HG03108 (cell line): ENCODE data around the gene FNDC8.
"Not testable (repeated sequence)": the region's sequence is repeated elsewhere in the genome, so short reads cannot be mapped to it uniquely, and the experiment has no call there.

Experiments
- ATAC-seq: cut with Tn5 transposase; IDR thresholded peaks from one replicate; pipeline ENCODE4 v1.9.1; 2021; ENCODE audit warnings: moderate library complexity; ENCODE audit not compliant: unreplicated experiment

FNDC8 gene

GRCh38 chr17:35121315-35121714 is at the start of gene FNDC8:
FNDC8 (plus strand) TSS chr17:35121615; CDS start chr17:35121694, 79 bp downstream.
- no peak for ATAC-seq

GRCh38 chr17:35073183-35073790 is 48.1 kb upstream of the FNDC8 start:
- ATAC-seq = no peak

GRCh38 chr17:35073991-35074627 is 47.3 kb upstream of the FNDC8 start:
- no peak for ATAC-seq

- ATAC-seq = no peak
Observed at GRCh38 chr17:35074711-35075707, 46.4 kb upstream of the FNDC8 start.

GRCh38 chr17:35076874-35077273 is 44.5 kb upstream of the FNDC8 start:
- no peak for ATAC-seq

- no peak for ATAC-seq
Observed at GRCh38 chr17:35079547-35080423, 41.6 kb upstream of the FNDC8 start.

GRCh38 chr17:35080536-35080935 is 40.9 kb upstream of the FNDC8 start:
- ATAC-seq = no peak

- ATAC-seq = no peak
Observed at GRCh38 chr17:35081638-35082037, 39.8 kb upstream of the FNDC8 start.

GRCh38 chr17:35082073-35082657 is 39.2 kb upstream of the FNDC8 start:
- ATAC-seq = no peak

- ATAC-seq = no peak
Observed at GRCh38 chr17:35083071-35083470, 38.3 kb upstream of the FNDC8 start.

- no peak for ATAC-seq
Observed at GRCh38 chr17:35084987-35085386, 36.4 kb upstream of the FNDC8 start.

- no peak for ATAC-seq
Observed at GRCh38 chr17:35086164-35086563, 35.3 kb upstream of the FNDC8 start.

GRCh38 chr17:35086931-35087573 is 34.4 kb upstream of the FNDC8 start:
- ATAC-seq = no peak

- no peak for ATAC-seq
Observed at GRCh38 chr17:35087731-35088355, 33.6 kb upstream of the FNDC8 start.

- no peak for ATAC-seq
Observed at GRCh38 chr17:35088356-35088880, 33.0 kb upstream of the FNDC8 start.

GRCh38 chr17:35088881-35089585 is 32.4 kb upstream of the FNDC8 start:
- ATAC-seq = peak; percentile 62

GRCh38 chr17:35089586-35090296 is 31.7 kb upstream of the FNDC8 start:
- ATAC-seq = peak; percentile 7

- ATAC-seq = not testable (repeated sequence)
Observed at GRCh38 chr17:35090707-35091106, 30.7 kb upstream of the FNDC8 start.
